Astrocyte (in vitro differentiated cells and primary cell): ENCODE results near the gene NXNL1. TPM values are rescaled to one million over a fixed set of nuclear protein-coding genes. Genes with fewer than 3 reads are reported as not detected.

Source experiments
- DNase-seq: peaks from one replicate; pipeline ENCODE4 v3.0.0-alpha.2; 2010; ENCODE audit warnings: low read depth
- FAIRE-seq: peaks from 2 replicates; lab custom pipeline; 2011; peaks lifted over from hg19 to GRCh38; lab: Jason Lieb, UNC
- H2AFZ ChIP-seq: 2 replicates; pipeline ENCODE4 v1.6.0; 2012; ENCODE audit warnings: low read depth, low read length, inconsistent platforms
- H3K27ac ChIP-seq: 2 replicates; pipeline ENCODE4 v1.5.1; 2011; ENCODE audit warnings: low read depth, low read length, inconsistent platforms
- H3K27me3 ChIP-seq: 2 replicates; pipeline ENCODE4 v1.6.0; 2011; ENCODE audit warnings: low read length, inconsistent platforms; ENCODE audit not compliant: insufficient read depth
- H3K36me3 ChIP-seq: 2 replicates; pipeline ENCODE4 v1.5.1; 2011; ENCODE audit warnings: low read length, inconsistent platforms; ENCODE audit not compliant: insufficient read depth
- H3K4me1 ChIP-seq: 2 replicates; pipeline ENCODE4 v1.5.1; 2011; ENCODE audit warnings: low read length, inconsistent platforms; ENCODE audit not compliant: insufficient read depth
- H3K4me2 ChIP-seq: 2 replicates; pipeline ENCODE4 v1.6.0; 2012; ENCODE audit warnings: low read length, inconsistent platforms
- H3K4me3 ChIP-seq: 2 replicates; pipeline ENCODE4 v1.5.1; 2011; ENCODE audit warnings: low read depth, mild to moderate bottlenecking, low read length, inconsistent platforms; ENCODE audit not compliant: insufficient read depth
- H3K79me2 ChIP-seq: 2 replicates; pipeline ENCODE4 v1.6.0; 2012; ENCODE audit warnings: mild to moderate bottlenecking, low read length, inconsistent platforms; ENCODE audit not compliant: insufficient read depth
- H3K9ac ChIP-seq: 2 replicates; pipeline ENCODE4 v1.6.0; 2012; ENCODE audit warnings: mild to moderate bottlenecking, low read length, inconsistent platforms
- H3K9me3 ChIP-seq: 2 replicates; pipeline ENCODE4 v1.5.1; 2012; ENCODE audit warnings: low read depth, mild to moderate bottlenecking, low read length, inconsistent platforms; ENCODE audit not compliant: insufficient read depth
- H4K20me1 ChIP-seq: 2 replicates; pipeline ENCODE4 v1.6.0; 2012; ENCODE audit warnings: low read length, inconsistent platforms; ENCODE audit not compliant: insufficient read depth
- H3K27ac Mint-ChIP-seq: one replicate; pipeline ENCODE4 v1.8.0; 2021; ENCODE audit warnings: mild to moderate bottlenecking, mixed read lengths; ENCODE audit not compliant: unreplicated experiment
- H3K27me3 Mint-ChIP-seq: one replicate; pipeline ENCODE4 v1.8.0; 2021; ENCODE audit warnings: low read depth, mixed read lengths; ENCODE audit not compliant: unreplicated experiment
- H3K36me3 Mint-ChIP-seq: one replicate; pipeline ENCODE4 v1.8.0; 2021; ENCODE audit warnings: low read depth, mixed read lengths; ENCODE audit not compliant: unreplicated experiment
- H3K4me1 Mint-ChIP-seq: one replicate; pipeline ENCODE4 v1.8.0; 2021; ENCODE audit warnings: low read depth, mixed read lengths; ENCODE audit not compliant: unreplicated experiment
- H3K4me3 Mint-ChIP-seq: one replicate; pipeline ENCODE4 v1.8.0; 2021; ENCODE audit warnings: mild to moderate bottlenecking, moderate library complexity, mixed read lengths; ENCODE audit not compliant: unreplicated experiment
- H3K9me3 Mint-ChIP-seq: one replicate; pipeline ENCODE4 v1.8.0; 2021; ENCODE audit warnings: mild to moderate bottlenecking, mixed read lengths; ENCODE audit not compliant: unreplicated experiment
- CTCF ChIP-seq: IDR thresholded peaks from 2 replicates; pipeline ENCODE4 v1.5.1; 2011; ENCODE audit warnings: low read depth, mild to moderate bottlenecking, inconsistent platforms, low read length, moderate library complexity; ENCODE audit not compliant: insufficient read depth
- EZH2 ChIP-seq: IDR thresholded peaks from 2 replicates; pipeline ENCODE4 v1.6.1; 2012; ENCODE audit warnings: mild to moderate bottlenecking, low read length, inconsistent platforms; ENCODE audit not compliant: insufficient read depth
- total RNA-seq: library from RNA; stranded (reverse); gene quantifications from 2 replicates; pipeline ENCODE4 v1.2.1, GENCODE V29; 2021

Gene NXNL1
- total RNA-seq, 1 donor from 2014 or later, result not detected

DNA sequence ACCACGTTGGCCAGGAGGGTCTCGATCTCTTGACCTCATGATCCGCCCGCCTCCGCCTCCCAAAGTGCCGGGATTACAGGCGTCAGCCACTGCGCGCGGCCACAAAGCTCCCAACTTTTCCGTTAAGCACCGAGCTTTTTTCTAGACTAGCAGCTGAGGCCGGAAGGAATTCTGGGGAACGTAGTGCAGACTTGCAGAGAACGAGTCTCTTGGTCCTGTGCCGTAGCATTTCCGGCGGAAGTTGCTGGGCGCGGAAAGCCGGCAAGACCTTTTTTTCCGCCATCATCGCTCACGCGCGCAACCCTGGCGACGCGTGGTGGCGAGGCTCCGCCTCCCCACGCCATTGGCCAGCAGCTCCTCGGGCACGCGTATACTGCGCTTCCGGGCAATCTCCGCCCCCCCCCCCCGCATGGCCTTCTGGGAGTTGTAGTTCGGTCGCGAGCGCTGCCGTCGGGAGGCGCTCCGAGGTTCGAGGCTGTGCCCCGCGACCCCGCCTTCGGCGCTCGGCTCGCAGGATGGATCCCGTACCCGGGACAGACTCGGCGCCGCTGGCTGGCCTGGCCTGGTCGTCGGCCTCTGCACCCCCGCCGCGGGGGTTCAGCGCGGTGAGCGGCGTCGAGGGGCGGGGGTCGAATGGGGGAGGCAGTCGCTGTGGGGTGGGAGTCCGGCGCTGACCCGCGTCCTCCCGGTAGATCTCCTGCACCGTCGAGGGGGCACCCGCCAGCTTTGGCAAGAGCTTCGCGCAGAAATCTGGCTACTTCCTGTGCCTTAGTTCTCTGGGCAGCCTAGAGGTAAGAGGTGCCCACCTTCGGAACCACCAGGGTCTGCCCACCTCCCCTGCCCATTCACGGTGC lies 40.9 kb downstream of the NXNL1 start, which contains the start of gene MVB12A:
MVB12A (plus strand) TSS at position 427 of the 854 bp plus-strand sequence; CDS start at position 516, 89 bp downstream.
- Histone ChIP-seq H2AFZ (peak within 1 kb of the TSS; percentile 97), H3K27ac (peak within 1 kb of the TSS; percentile 40), H3K36me3 (no peaks in the 10 kb centered on the region), H3K4me2 (peak within 1 kb of the TSS; percentile 91), H3K9ac (peak within 1 kb of the TSS; percentile 76), H3K4me1 (peaks cover 4% of the 10 kb centered on the region), H3K4me3 (peak within 1 kb of the TSS; percentile 75), H3K9me3 (no peaks in the 10 kb centered on the region), H3K79me2 (peaks cover 6% of the 10 kb centered on the region), H4K20me1 (no peaks in the 10 kb centered on the region), H3K27me3 (peaks cover 10% of the 10 kb centered on the region)
- Mint-ChIP-seq H3K9me3 (no peaks in the 10 kb centered on the region), H3K36me3 (peaks cover 12% of the 10 kb centered on the region), H3K4me1 (peaks cover 1% of the 10 kb centered on the region), H3K27ac (peak within 1 kb of the TSS; percentile 95), H3K4me3 (peak within 1 kb of the TSS; percentile 89), H3K27me3 (no peaks in the 10 kb centered on the region)
- DNase-seq, result peak; percentile 98
- peak; percentile 65 for FAIRE-seq
- TF ChIP-seq EZH2 (no peak), CTCF (no peak)

DNA sequence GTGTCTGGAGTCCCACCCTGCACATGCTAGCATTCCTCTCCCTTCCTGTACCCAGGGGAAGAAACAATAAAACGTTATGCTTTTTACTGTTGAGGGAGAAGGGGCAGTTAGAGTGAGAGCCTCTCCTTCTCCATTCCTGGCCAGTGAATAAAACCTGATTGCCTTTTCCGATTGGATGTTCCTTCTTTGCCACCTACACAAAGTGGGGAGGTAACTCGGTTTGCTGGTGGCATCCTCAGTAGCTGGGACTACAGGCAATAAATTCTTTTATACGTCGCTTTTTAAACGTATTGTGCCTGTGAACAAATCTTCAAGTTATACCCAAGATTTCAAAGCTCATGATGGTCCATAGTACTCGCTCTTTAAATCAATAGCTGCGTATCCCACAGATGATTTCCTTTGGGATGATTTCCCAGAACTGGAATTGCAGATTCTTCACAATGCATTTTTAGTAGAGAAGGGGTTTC lies 41.5 kb downstream of the NXNL1 start:
- H3K4me3 Mint-ChIP-seq, result peak overlapping the region; percentile 89
- no peaks in the 10 kb centered on the region for H3K9me3 ChIP-seq
- FAIRE-seq, result no peak

More for the DNA sequence above, 41.5 kb downstream of the NXNL1 start:
- no peak for DNase-seq
- Histone ChIP-seq H3K4me1 (peaks cover 4% of the 10 kb centered on the region), H3K79me2 (peaks cover 6% of the 10 kb centered on the region), H3K9ac (peak overlapping the region; percentile 72), H4K20me1 (no peaks in the 10 kb centered on the region), H2AFZ (peak overlapping the region; percentile 83), H3K4me3 (peak overlapping the region; percentile 60), H3K36me3 (no peaks in the 10 kb centered on the region), H3K27ac (peak overlapping the region; percentile 40), H3K27me3 (peaks cover 14% of the 10 kb centered on the region), H3K4me2 (peak overlapping the region; percentile 91)
- Mint-ChIP-seq H3K36me3 (peaks cover 13% of the 10 kb centered on the region), H3K27ac (peak overlapping the region; percentile 95), H3K4me1 (peaks cover 1% of the 10 kb centered on the region), H3K9me3 (no peaks in the 10 kb centered on the region), H3K27me3 (no peaks in the 10 kb centered on the region)
- TF ChIP-seq EZH2 (no peak), CTCF (no peak)
